GM20431 (cell line): ENCODE data around the gene LHX4.

ENCODE experiments used
- in situ Hi-C: fragments of 300-500 bp; cut with MseI, MboI; formaldehyde crosslinking; loops from one replicate; pipeline ENCODE4 v1.15.0; 2020; ENCODE audit warnings: low sequenced_read_pairs; ENCODE audit not compliant: unreplicated experiment

The LHX4 gene

GRCh38 chr1:180237869-180238476 lies 7.9 kb downstream of the LHX4 start:
- in situ Hi-C loops: no loop called here

GRCh38 chr1:180238675-180239074 lies 8.6 kb downstream of the LHX4 start:
- in situ Hi-C loops: no loop called here

GRCh38 chr1:180239145-180240096 lies 9.4 kb downstream of the LHX4 start:
- in situ Hi-C loops: no loop called here

GRCh38 chr1:180241716-180242544 lies 11.9 kb downstream of the LHX4 start:
- in situ Hi-C loops: no loop called here

- in situ Hi-C loops: no loop called here
Observed at GRCh38 chr1:180243517-180244221, 13.6 kb downstream of the LHX4 start.

- in situ Hi-C loops: no loop called here
Observed at GRCh38 chr1:180244840-180245239, 14.8 kb downstream of the LHX4 start.

GRCh38 chr1:180246579-180246978 lies 16.5 kb downstream of the LHX4 start:
- in situ Hi-C loops: no loop called here

- in situ Hi-C loops: no loop called here
Observed at GRCh38 chr1:180247061-180247460, 17.0 kb downstream of the LHX4 start.

- in situ Hi-C loops: no loop called here
Observed at GRCh38 chr1:180247580-180247979, 17.5 kb downstream of the LHX4 start.

GRCh38 chr1:180248176-180248575 lies 18.1 kb downstream of the LHX4 start:
- in situ Hi-C loops: no loop called here

GRCh38 chr1:180248731-180249681 lies 18.9 kb downstream of the LHX4 start:
- in situ Hi-C loops: no loop called here

GRCh38 chr1:180249725-180250498 lies 19.8 kb downstream of the LHX4 start:
- in situ Hi-C loops: loop anchor here (10.0 kb wide), 1 partner anchor 235 kb away; no protein-coding TSS in a partner anchor

GRCh38 chr1:180250499-180250770 lies 20.4 kb downstream of the LHX4 start:
- in situ Hi-C loops: loop anchor here (10.0 kb wide), 1 partner anchor 234 kb away; no protein-coding TSS in a partner anchor

- in situ Hi-C loops: loop anchor here (10.0 kb wide), 1 partner anchor 234 kb away; no protein-coding TSS in a partner anchor
Observed at GRCh38 chr1:180250883-180251509, 20.9 kb downstream of the LHX4 start.

- in situ Hi-C loops: loop anchor here (10.0 kb wide), 1 partner anchor 233 kb away; no protein-coding TSS in a partner anchor
Observed at GRCh38 chr1:180251526-180252305, 21.7 kb downstream of the LHX4 start.

GRCh38 chr1:180252638-180253536 lies 22.8 kb downstream of the LHX4 start:
- in situ Hi-C loops: loop anchor here (10.0 kb wide), 1 partner anchor 232 kb away; no protein-coding TSS in a partner anchor
